GM13977 (cell line): ENCODE data around the gene PAK5.

Experiments used
- DNase-seq: peaks from one replicate; pipeline ENCODE4 v3.0.0; 2012; ENCODE audit warnings: low spot score
- in situ Hi-C: fragments of 300-500 bp; cut with MboI; formaldehyde crosslinking; loops from one replicate; pipeline ENCODE4 v1.12.0; 2022; ENCODE audit warnings: low sequenced_read_pairs, low pct_unique_long_range_greater_than_20kb, mixed read lengths, inconsistent platforms; ENCODE audit not compliant: unreplicated experiment
- TF ChIP-seq, protein P1 (sequence below): IDR thresholded peaks from 2 replicates; pipeline ENCODE4 v1.5.1; 2012; ENCODE audit warnings: mild to moderate bottlenecking, control low read depth; ENCODE audit not compliant: insufficient read depth; ENCODE audit errors: extremely low read depth, missing control alignments

Gene PAK5

DNA sequence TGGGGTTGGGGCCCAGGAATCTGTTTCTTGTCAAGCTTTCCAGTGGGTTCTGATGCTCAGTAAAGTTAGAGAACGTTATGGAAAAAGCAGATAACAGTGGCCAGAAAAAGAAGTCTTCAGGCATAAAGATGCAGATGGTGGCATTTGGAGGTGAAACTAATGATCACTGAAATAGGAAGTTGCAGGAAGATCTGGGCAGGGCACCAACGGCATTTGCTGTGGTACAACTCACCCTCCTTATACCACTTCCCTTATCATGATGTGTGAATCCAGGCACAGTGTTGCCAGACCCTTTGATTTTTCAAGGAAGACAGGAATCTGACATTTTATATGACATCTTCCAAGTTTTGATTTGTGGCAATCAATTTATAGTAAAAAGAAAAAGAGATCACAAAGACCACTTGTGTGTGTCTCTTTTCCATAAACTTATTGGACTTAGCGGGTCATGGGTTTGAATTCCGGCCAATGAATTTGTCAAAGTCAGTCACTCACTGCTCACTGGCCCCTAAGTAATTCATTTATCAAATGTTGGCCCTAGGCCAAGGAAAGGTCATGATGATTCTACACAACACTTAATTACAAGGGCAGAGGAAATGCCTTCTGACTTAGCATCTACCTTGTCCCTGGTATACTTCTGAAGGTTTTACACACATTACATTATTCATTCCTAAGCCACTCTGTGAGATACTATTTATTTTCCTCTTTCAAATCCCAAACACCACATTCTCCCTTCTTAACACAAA lies 286.9 kb downstream of the PAK5 start:
- in situ Hi-C loops: no loop called here
- DNase-seq: no peak
- TF ChIP-seq, protein P1, sequence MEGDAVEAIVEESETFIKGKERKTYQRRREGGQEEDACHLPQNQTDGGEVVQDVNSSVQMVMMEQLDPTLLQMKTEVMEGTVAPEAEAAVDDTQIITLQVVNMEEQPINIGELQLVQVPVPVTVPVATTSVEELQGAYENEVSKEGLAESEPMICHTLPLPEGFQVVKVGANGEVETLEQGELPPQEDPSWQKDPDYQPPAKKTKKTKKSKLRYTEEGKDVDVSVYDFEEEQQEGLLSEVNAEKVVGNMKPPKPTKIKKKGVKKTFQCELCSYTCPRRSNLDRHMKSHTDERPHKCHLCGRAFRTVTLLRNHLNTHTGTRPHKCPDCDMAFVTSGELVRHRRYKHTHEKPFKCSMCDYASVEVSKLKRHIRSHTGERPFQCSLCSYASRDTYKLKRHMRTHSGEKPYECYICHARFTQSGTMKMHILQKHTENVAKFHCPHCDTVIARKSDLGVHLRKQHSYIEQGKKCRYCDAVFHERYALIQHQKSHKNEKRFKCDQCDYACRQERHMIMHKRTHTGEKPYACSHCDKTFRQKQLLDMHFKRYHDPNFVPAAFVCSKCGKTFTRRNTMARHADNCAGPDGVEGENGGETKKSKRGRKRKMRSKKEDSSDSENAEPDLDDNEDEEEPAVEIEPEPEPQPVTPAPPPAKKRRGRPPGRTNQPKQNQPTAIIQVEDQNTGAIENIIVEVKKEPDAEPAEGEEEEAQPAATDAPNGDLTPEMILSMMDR: no peak

DNA sequence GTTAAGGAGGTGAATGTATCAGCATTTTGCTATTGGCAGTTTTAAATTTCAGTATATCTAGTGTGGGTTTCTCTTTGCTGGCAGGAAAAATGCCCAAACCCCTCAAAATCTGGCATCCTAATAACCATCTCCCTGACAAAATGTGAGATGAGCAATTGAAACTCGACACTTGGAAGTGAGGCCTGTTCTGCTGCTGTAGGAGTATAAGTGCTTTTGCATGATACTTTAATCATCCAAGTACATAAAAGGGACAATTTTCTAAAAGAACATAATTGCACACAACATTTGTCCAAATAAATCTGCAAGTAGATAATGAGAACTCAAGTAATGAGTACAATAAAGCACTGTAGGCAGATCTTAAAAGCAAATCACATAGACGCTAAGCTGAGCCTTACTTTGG lies 288.0 kb downstream of the PAK5 start:
- DNase-seq: no peak
- TF ChIP-seq, protein P1: no peak
- in situ Hi-C loops: no loop called here

DNA sequence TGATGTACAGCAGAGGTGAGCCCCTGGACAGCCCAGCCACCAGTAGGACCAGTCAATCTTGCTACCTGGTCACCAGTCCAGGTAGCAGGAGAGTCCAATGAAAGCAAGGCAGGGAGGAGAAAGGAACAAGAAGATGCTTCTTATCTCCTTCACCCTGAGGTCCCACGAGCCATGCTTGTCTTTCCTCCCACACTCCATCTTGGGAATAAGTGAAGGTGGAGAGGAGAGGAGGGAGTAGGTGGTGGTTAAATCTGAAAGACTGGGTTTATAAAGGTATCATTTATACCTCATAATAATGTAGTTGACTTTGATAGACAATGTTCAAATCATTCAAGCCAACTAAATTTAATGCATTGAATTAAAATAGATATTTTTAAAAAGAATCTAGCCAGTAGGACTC lies 288.6 kb downstream of the PAK5 start:
- in situ Hi-C loops: no loop called here
- TF ChIP-seq, protein P1: no peak
- no peak for DNase-seq

DNA sequence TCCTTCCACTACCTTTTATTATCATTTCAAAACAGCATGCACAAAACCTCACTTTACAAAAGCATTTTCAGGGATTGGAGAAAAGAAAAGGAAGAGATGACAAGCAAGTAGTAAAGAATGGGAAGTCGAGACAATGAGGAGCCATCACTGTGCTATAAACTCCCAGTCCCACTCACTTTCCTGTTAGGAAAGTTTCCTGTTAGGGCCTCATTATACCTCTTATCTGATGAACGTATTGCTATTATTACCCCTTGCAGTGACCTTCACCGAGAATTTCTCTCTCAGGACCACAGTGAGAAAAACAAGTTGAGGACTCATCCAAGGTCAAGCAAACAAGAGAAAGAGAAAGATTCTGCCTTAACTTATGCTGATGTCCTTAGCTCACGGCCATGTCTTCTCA lies 295.7 kb downstream of the PAK5 start:
- in situ Hi-C loops: no loop called here
- TF ChIP-seq, protein P1: no peak
- DNase-seq: no peak

DNA sequence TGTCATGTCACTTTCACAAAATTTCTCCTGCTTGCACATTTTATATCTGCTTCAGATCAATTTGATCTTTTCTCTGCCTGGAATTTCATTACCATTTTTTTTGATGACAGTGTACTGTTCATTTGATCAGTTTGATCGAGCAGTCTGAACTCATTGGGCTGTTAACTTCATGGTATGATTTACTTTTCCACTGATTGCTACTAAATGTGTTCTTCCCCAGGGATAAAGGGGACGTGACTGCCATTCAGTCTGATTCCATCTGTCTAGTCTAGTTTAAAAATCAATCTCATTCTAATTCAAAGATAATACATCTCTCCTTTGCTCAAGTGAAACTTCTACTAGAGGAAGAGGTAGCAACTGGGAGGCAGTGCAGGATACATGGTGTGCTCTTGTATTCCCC lies 303.4 kb downstream of the PAK5 start:
- TF ChIP-seq, protein P1: no peak
- in situ Hi-C loops: no loop called here

DNA sequence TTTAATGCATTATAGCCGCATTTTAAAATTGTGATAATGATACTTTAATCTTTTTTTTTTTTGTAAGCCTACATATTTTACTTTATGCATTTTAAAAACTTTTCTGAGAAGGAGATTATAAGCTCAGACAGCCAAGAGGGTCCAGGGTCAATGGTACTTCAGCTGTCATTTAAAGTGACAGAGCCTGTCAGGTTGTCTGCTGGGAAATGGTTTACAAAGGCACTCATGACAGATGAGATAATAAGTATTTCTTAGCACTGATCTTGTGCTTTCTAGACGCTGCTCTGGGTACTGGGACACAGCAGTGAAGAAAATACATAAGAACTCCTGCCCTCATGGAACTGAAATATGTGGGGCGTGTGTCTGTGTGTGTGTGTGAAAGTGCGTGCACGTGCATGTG lies 304.9 kb downstream of the PAK5 start:
- in situ Hi-C loops: no loop called here
- TF ChIP-seq, protein P1: no peak
- no peak for DNase-seq

More for the DNA sequence above, 303.4 kb downstream of the PAK5 start:
- DNase-seq: no peak
